C1 segment of cervical spinal cord (tissue), 14 donors: ENCODE data around the gene SIRT3.
"Not testable (repeated sequence)": the region's sequence is repeated elsewhere in the genome, so short reads cannot be mapped to it uniquely, and the experiment has no call there.

ENCODE experiments used
- DNase-seq, 14 donors: peaks; one replicate each; lab custom pipeline; 2025; lab: John Stamatoyannopoulos, UW

The SIRT3 gene

DNA sequence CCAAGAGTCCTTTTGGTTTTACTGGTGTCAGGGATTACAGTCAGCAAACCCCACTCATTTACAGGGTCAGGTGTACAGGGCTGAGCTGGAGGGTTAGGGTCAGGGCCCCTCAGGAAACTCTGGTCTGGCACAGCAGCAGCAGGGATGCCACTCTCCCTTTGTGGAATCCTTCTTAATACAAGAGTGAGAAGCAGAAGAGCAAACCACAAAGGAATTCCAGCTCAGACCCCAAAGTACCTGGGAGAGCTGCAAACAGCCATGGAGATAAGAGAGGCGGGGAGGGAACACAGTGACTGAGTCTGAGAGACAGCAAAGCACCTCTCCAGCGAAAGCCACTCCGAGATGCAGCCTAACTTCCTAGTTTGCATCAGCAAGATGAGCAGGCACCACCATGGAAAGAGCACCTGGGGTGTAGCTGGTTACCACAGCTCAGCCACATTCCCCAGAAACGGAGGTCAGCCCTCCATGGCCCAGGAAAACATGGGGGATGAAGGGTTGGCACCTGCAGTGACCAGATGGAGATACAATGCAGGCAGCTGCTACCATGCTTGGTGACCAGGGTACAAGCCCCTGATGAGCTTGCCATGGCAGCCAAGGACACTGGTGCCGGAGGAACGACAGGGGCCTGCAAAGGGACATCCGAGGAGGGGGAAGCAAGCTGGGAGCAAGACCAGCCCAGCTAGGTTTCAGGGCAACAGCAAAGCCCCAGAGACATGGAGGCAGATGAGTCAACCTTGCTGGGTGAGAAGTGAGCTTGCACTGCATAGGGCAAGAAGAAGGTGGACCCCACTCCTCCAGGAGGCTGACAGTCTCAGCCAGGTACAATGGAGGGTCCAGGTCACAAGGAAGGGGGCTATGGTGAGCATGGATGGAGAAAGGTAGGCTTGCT, 32.8 kb downstream of the SIRT3 start:
- no peak for DNase-seq

DNA sequence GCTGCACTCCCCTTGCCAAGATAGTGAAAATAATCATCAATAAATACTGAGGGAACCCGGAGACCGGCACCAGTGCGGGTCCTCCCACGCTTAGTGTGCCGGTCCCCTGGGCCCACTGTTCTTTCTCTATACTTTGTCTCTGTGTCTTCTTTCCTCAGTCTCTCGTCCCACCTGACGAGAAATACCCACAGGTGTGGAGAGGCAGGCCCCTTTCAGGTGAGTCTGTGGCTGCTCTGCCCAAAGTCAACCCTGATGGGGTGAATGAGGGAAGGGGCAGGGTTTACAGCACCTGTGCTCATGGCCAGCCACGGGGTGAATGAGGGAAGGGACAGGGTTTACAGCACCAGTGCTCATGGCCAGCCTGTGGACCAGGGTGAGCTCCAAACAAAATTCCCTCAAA, 33.7 kb downstream of the SIRT3 start:
- no peak for DNase-seq

GRCh38 chr11:201966-202365, 34.2 kb downstream of the SIRT3 start:
- DNase-seq, result no peak

DNA sequence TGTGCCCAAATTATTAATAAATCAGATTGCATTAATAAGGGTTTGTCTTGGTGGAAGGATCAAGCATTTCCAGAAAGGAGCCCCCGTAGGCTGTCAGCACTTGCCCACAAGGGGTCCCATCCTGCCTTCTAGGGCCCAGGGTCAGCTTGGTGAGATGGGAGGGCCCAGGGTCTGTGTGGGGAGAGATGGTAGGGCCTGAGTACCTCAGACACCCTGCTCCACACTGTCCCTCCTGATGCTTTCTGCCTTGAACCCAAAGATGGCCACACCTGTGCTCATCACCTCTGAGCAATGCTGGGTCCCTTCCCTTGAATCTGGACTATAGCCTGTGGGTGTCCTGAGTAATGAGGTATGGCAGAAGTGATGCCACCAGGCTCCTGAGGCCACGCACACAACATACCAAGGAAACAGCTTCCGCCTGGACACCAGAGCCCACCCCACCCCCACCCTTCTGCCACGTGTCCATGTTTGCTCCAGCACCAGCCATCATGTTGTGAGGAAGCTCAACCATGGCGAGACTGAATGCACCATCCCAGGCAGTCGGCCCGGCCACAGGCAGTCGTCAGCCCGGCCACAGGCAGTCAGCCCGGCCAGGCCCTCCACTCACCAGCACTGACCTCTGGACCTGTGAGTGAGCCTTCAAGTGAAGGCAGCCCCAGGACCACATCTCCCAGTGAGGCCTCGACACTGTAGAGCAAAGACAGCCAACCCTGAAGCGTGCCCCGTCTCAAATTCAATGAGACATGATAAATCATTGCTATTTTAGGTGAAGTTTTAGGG, 35.7 kb downstream of the SIRT3 start:
- DNase-seq, result no peak

DNA sequence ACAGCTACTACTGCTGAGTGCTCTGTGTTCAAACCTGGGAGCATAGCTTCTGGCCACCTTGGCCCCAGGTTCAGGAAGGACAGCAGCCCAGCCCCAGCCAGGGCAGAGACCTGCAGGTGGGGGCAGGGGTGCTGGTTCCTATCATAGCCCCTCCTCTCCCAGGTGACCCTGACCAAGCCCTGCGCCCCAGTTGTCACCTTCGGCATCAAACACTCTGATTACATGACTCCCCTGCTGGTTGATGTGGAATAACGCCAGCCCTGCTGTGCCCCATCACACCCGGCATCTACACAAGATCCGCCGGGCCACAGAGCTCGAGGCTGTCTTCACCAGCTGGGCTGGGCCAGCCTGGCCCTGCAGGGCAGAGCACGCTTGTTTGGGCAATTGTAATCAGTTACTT, 36.4 kb downstream of the SIRT3 start:
- DNase-seq, result no peak

- DNase-seq, result no peak
Observed at GRCh38 chr11:199004-199581, 37.0 kb downstream of the SIRT3 start.

GRCh38 chr11:198236-198806, 37.8 kb downstream of the SIRT3 start:
- DNase-seq, result no peak

DNA sequence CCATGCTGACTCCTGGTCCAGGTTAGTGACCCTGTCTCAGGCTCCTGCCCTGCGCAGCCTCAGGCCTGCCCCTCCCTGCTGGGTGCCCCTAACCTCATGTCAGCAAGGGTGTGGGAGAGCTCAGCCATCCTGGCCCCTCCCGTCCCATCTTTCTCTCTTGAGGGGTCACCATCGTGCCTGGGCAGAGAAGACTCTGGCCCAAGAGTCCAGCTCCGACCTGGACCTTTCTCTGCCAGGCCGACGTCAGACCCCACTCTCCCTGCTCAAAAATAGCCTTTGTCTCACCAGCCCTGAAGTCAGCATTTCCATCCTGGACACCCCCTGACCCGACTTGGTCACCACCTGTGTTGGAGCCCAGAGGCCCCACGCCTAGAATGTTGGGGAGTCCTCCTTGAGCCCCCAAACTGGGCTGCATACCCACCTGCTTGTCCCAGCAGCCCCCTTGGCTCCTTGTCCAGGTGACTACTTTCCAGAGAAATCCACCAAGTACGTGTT, 38.4 kb downstream of the SIRT3 start:
- no peak for DNase-seq

GRCh38 chr11:196786-197731, 39.1 kb downstream of the SIRT3 start:
- DNase-seq, result no peak

DNA sequence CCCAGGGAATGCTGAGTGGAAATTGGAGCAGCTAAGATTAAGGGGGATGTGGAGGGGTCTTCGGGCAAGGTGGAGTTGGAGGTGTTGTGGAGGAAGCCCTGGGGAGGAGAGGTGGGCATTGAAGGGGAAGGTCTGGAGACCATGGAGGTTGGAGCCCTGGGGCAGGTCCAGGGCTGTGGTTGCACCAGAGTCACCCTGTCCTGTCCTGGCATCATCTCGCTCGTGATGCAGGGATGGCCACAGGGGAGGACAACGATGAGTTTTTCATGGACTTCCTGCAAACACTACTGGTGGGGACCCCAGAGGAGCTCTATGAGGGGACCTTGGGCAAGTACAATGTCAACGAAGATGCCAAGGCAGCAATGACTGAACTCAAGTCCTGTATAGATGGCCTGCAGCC, 42.7 kb downstream of the SIRT3 start:
- not testable (repeated sequence) for DNase-seq

DNA sequence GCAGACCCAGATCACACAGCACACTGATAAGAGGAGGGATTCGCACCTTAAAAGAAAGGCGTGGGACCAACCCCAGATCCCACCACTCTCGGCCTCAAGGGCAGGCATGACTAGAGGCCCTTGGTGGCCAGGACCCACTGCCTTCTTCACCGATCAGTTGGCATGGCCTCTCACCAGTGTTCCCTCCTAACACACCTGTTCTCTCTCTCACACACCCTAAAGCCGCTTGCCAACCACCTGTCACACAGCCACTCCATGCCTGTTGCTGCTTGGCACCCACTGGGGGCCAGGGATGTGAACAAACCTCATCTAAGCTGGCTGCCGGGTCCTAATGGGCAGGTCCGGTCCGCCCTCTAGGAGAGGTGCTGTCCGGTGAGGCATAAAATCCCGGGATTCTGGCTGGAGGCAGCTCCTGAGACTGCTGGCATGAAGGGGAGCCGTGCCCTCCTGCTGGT, 43.4 kb downstream of the SIRT3 start, which contains the start of gene SCGB1C1:
Gene SCGB1C1 (plus strand): TSS at position 405 of the 455 bp plus-strand sequence. CDS start 22 bp downstream, at position 427.
- DNase-seq, result not testable (repeated sequence)

- not testable (repeated sequence) for DNase-seq
Observed at GRCh38 chr11:191490-192478, 44.4 kb downstream of the SIRT3 start.

GRCh38 chr11:190546-190945, 45.6 kb downstream of the SIRT3 start:
- DNase-seq, result not testable (repeated sequence)

DNA sequence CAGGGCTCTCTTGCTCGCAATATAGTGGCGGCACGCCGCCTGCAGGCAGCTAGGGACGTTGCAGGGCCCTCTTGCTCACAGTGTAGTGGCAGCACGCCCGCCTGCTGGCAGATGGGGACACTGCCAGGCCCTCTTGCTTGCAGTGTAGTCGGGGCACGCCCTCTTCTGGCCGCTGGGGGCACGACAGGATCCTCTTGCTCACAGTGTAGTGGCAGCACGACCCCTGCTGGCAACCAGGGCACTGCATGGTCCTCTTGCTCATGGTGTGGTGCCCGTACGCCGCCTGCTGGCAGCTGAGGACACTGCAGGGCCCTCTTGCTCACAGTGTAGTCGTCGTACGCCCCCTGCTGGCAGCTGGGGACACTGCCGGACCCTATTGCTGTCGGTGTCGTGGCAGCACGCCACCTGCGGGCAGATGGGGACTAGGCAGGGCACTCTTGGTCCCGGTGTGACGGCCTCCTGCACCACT, 46.3 kb downstream of the SIRT3 start:
- DNase-seq, result not testable (repeated sequence)

GRCh38 chr11:189200-189783, 46.9 kb downstream of the SIRT3 start:
- not testable (repeated sequence) for DNase-seq

DNA sequence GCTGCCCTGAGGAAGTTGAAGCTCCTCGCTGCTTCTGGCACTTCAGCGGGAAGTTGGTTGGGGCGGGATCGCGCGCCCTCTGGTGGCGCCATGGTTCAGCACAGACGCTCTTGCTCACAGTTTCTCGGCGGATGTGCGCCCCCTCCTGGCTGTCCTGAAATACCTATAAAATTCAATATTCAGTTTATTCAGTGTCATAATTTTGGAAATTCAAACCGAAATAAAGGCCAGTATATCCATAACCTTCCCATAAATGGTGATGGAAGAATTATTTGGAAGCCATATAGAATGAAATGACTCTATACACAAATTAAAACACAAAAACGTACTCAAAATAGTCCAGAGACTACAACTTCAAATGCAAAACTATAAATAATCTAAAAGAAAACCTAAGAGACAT, 55.9 kb downstream of the SIRT3 start:
- DNase-seq, result not testable (repeated sequence)
